Neural progenitor cell (in vitro differentiated cells): ENCODE measurements around the gene NDUFAF7. TPM values are rescaled to one million over a fixed set of nuclear protein-coding genes. Genes with fewer than 3 reads are reported as not detected.
"Not testable (repeated sequence)": the region's sequence is repeated elsewhere in the genome, so short reads cannot be mapped to it uniquely, and the experiment has no call there.

Experiments used
- DNase-seq: peaks from one replicate; pipeline ENCODE4 v3.0.0-alpha.2; 2016; ENCODE audit warnings: low spot score
- H2AFZ ChIP-seq: fragments of 200-600 bp; sonication (generic); replicated peaks from 2 replicates; pipeline ENCODE4 v1.6.1; 2016; ENCODE audit warnings: antibody characterized with exemption
- H3F3A ChIP-seq: fragments of 200-600 bp; sonication (generic); 2 replicates; pipeline ENCODE4 v1.6.1; 2016; ENCODE audit warnings: antibody characterized with exemption, low read depth
- H3K27ac ChIP-seq: fragments of 200-600 bp; sonication (generic); 2 replicates; pipeline ENCODE4 v1.5.1; 2016; ENCODE audit warnings: mild to moderate bottlenecking
- H3K27me3 ChIP-seq: fragments of 200-600 bp; sonication (generic); 2 replicates; pipeline ENCODE4 v1.6.1; 2016; ENCODE audit warnings: mild to moderate bottlenecking, moderate library complexity
- H3K36me3 ChIP-seq: fragments of 200-600 bp; sonication (generic); 2 replicates; pipeline ENCODE4 v1.5.1; 2016
- H3K4me1 ChIP-seq: fragments of 200-600 bp; sonication (generic); 2 replicates; pipeline ENCODE4 v1.6.1; 2016; ENCODE audit warnings: mixed run types
- H3K4me2 ChIP-seq: fragments of 200-600 bp; sonication (generic); 2 replicates; pipeline ENCODE4 v1.6.1; 2016
- H3K4me3 ChIP-seq: fragments of 200-600 bp; sonication (generic); 2 replicates; pipeline ENCODE4 v1.5.1; 2016
- H3K79me2 ChIP-seq: fragments of 200-600 bp; sonication (generic); 2 replicates; pipeline ENCODE4 v1.6.1; 2016; ENCODE audit warnings: low read depth
- H3K9ac ChIP-seq: fragments of 200-600 bp; sonication (generic); 2 replicates; pipeline ENCODE4 v1.6.1; 2016
- H3K9me3 ChIP-seq: fragments of 200-600 bp; sonication (generic); 2 replicates; pipeline ENCODE4 v1.5.1; 2016; ENCODE audit warnings: low read depth
- H4K20me1 ChIP-seq: fragments of 200-600 bp; sonication (generic); 2 replicates; pipeline ENCODE4 v1.6.1; 2016; ENCODE audit warnings: low read depth
- H3K27ac Mint-ChIP-seq: 3 replicates; pipeline ENCODE4 v1.8.0; 2021; ENCODE audit warnings: mixed read lengths
- H3K27me3 Mint-ChIP-seq: 2 replicates; pipeline ENCODE4 v1.8.0; 2022; ENCODE audit warnings: low read depth, mild to moderate bottlenecking, inconsistent platforms, moderate library complexity, mixed read lengths; ENCODE audit not compliant: insufficient read depth
- H3K36me3 Mint-ChIP-seq: 3 replicates; pipeline ENCODE4 v1.8.0; 2021; ENCODE audit warnings: mixed read lengths
- H3K4me1 Mint-ChIP-seq: 3 replicates; pipeline ENCODE4 v1.8.0; 2021; ENCODE audit warnings: mixed read lengths
- H3K4me3 Mint-ChIP-seq: 3 replicates; pipeline ENCODE4 v1.8.0; 2021; ENCODE audit warnings: mild to moderate bottlenecking, moderate library complexity, mixed read lengths
- H3K9me3 Mint-ChIP-seq: 3 replicates; pipeline ENCODE4 v1.8.0; 2020; ENCODE audit warnings: mixed read lengths
- EZH2 ChIP-seq: fragments of 200-600 bp; sonication (generic); IDR thresholded peaks from 2 replicates; pipeline ENCODE4 v1.6.1; 2017; ENCODE audit warnings: antibody characterized with exemption, mild to moderate bottlenecking, moderate library complexity
- EZH2phosphoT487 ChIP-seq: fragments of 200-600 bp; sonication (generic); IDR thresholded peaks from 2 replicates; pipeline ENCODE4 v1.6.1; 2017; ENCODE audit warnings: antibody characterized with exemption
- total RNA-seq: library from RNA; depleted of rRNA; stranded (reverse); fragments of >200 nt; gene quantifications from 2 replicates; pipeline ENCODE4 v1.2.3, GENCODE V29; 2015; ENCODE audit warnings: low replicate concordance
- TF ChIP-seq, protein P1 (sequence below): fragments of 200-600 bp; sonication (generic); IDR thresholded peaks from 2 replicates; pipeline ENCODE4 v1.5.1; 2017; ENCODE audit warnings: antibody characterized with exemption, mild to moderate bottlenecking

NDUFAF7 gene
- total RNA-seq, 1 donor from 2014 or later, result 47.4 TPM

DNA sequence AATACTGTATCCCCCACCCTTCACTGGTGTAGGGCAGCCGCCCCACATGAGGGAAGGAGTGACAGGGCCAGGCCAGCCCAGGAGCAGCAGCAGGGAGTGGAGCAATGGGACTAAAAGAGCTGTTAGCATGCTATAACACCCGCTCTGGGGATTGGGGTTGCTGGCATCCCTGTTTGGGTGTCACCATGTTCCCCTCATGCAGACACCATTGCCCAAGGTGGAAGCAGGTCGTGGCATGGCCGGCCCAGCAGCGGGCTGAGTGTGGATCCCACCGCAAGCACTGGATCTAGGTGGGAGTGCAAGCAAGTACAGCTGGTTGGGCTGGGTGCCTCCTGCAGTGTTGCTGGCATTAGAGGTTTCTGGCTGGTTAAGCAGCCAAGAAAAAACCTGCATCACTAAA lies 39.7 kb upstream of the NDUFAF7 start:
- Histone ChIP-seq H3K27ac (no peak overlapping the region), H4K20me1 (no peaks in the 10 kb centered on the region), H3K36me3 (no peaks in the 10 kb centered on the region), H3K9me3 (no peaks in the 10 kb centered on the region), H3K4me1 (peaks cover 21% of the 10 kb centered on the region), H3K27me3 (no peaks in the 10 kb centered on the region), H3K79me2 (no peaks in the 10 kb centered on the region), H3K4me2 (peak overlapping the region; percentile 22), H2AFZ (peak overlapping the region; percentile 61), H3K9ac (no peak overlapping the region), H3K4me3 (no peak overlapping the region), H3F3A (peaks cover 31% of the 10 kb centered on the region)
- Mint-ChIP-seq H3K27ac (no peak overlapping the region), H3K4me3 (no peak overlapping the region), H3K27me3 (no peaks in the 10 kb centered on the region), H3K36me3 (no peaks in the 10 kb centered on the region), H3K9me3 (peaks cover 3% of the 10 kb centered on the region), H3K4me1 (peaks cover 9% of the 10 kb centered on the region)
- DNase-seq, result peak; percentile 23
- TF ChIP-seq EZH2 (no peak), EZH2phosphoT487 (no peak)
- TF ChIP-seq, protein P1, sequence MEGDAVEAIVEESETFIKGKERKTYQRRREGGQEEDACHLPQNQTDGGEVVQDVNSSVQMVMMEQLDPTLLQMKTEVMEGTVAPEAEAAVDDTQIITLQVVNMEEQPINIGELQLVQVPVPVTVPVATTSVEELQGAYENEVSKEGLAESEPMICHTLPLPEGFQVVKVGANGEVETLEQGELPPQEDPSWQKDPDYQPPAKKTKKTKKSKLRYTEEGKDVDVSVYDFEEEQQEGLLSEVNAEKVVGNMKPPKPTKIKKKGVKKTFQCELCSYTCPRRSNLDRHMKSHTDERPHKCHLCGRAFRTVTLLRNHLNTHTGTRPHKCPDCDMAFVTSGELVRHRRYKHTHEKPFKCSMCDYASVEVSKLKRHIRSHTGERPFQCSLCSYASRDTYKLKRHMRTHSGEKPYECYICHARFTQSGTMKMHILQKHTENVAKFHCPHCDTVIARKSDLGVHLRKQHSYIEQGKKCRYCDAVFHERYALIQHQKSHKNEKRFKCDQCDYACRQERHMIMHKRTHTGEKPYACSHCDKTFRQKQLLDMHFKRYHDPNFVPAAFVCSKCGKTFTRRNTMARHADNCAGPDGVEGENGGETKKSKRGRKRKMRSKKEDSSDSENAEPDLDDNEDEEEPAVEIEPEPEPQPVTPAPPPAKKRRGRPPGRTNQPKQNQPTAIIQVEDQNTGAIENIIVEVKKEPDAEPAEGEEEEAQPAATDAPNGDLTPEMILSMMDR, result no peak

DNA sequence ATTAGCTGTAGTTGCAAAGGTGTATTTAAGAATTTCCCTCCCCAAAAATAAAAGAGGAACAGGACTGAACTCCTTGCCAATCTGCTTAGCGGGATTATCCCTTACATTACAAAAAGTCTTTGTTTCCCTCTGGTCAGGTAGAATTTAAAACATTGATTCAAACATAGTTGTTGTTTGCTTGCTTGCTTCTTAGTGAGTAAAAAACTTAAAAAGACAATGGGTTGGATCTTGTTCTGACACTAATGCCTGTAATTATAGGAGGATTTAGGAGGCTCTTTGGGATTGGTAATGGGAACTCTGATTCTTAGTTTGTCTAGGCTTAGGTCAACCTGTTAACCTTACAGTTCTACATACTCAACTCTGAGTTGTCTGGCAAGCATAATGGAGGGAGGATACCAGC lies 38.9 kb upstream of the NDUFAF7 start:
- TF ChIP-seq EZH2, result no peak
- TF ChIP-seq EZH2phosphoT487, result peak; percentile 87
- TF ChIP-seq, protein P1, result no peak
- peaks cover 4% of the 10 kb centered on the region for H3K79me2 ChIP-seq
- H4K20me1 ChIP-seq, result no peaks in the 10 kb centered on the region
- H3K27ac ChIP-seq, result no peak overlapping the region
- no peaks in the 10 kb centered on the region for H3K9me3 ChIP-seq
- H3K27ac Mint-ChIP-seq, result no peak overlapping the region
- H3K4me2 ChIP-seq, result peak overlapping the region; percentile 22
- H2AFZ ChIP-seq, result no peak overlapping the region
- no peak overlapping the region for H3K4me3 Mint-ChIP-seq
- no peaks in the 10 kb centered on the region for H3K36me3 ChIP-seq
- no peaks in the 10 kb centered on the region for H3K36me3 Mint-ChIP-seq
- peaks cover 31% of the 10 kb centered on the region for H3F3A ChIP-seq
- H3K4me1 ChIP-seq, result peaks cover 21% of the 10 kb centered on the region
- no peak overlapping the region for H3K4me3 ChIP-seq
- H3K9me3 Mint-ChIP-seq, result peaks cover 3% of the 10 kb centered on the region
- no peaks in the 10 kb centered on the region for H3K27me3 Mint-ChIP-seq
- DNase-seq, result peak; percentile 5
- no peak overlapping the region for H3K9ac ChIP-seq
- peaks cover 9% of the 10 kb centered on the region for H3K4me1 Mint-ChIP-seq
- no peaks in the 10 kb centered on the region for H3K27me3 ChIP-seq

DNA sequence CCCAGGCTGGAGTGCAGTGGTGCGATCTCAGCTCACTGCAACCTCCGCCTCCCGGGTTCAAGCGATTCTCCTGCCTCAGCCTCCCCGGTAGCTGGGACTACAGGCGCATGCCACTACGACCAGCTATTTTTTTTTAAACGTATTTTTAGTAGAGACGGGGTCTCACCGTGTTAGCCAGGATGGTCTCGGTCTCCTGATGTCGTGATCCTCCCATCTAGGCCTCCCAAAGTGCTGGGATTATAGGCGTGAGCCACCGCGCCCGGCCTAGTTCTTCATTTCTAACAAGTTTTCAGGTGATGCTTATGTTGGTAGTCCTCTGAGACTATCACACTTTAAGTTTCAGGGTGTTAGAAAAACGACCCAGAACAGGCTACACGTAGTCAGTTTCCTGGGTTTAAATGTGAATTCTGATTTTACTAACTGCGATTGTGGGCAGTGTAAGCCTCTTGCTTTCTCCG lies 35.6 kb upstream of the NDUFAF7 start:
- peak overlapping the region; percentile 91 for H3K4me3 Mint-ChIP-seq
- not testable (repeated sequence) for H3K27ac Mint-ChIP-seq, H3K79me2 ChIP-seq, H3K36me3 ChIP-seq, H3K27me3 ChIP-seq, H3K9me3 ChIP-seq, H3K27me3 Mint-ChIP-seq, H3K36me3 Mint-ChIP-seq, H3K27ac ChIP-seq, H4K20me1 ChIP-seq, H2AFZ ChIP-seq, H3K4me2 ChIP-seq, H3K9me3 Mint-ChIP-seq, DNase-seq, H3K4me1 Mint-ChIP-seq, H3K9ac ChIP-seq
- Histone ChIP-seq H3F3A (peaks cover 31% of the 10 kb centered on the region), H3K4me1 (peaks cover 31% of the 10 kb centered on the region), H3K4me3 (peak overlapping the region; percentile 47)

DNA sequence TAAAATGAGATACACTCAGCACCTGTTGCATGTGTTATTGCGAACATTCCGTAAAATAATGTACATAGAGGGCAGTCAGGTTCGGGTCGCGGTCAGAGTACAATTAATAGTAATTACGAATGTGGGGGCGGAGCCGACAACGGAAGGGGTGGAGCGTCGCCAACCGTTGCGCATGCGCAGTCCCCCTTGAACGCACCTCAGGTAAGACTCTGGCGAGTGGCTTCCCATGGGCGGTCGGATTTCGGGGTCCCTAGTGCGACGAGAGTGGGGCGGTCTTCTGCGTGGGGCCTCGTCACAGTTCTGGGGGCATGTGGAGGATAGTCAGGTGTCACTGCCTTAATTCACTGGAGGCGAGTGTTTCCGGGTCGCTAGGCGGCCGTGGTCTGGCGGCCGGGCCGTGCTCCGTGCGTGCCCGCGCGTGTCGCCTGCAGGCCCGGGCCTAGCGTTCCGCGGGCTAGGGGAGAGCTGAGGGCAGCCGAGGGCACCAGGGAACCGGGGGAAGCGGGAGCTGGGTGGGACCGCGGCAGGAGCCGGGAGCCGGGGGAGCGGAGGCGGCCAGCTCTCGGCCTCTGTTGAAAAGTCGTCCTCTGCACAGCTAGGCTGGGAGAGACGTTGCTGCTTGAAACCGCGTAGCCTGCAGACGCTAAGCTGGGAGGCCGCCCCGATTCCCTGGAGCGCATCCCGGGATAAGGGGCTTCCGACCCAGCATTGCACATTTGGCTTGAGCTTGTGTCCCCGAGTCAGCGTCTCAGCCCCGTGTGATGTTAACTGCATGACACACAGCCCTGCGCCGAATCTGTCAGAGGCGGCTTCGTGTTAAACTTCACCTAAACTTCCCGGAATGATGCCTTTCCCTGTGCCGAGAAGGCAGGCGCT lies 34.9 kb upstream of the NDUFAF7 start, which contains the start of gene CEBPZOS:
Gene CEBPZOS (plus strand): TSS at position 177 of the 876 bp plus-strand sequence. CDS start 3,209 bp downstream, outside the sequence.
- Histone ChIP-seq H3K4me3 (peak within 1 kb of the TSS; percentile 47), H3K9me3 (no peaks in the 10 kb centered on the region), H3K4me1 (peaks cover 25% of the 10 kb centered on the region), H3K4me2 (peak within 1 kb of the TSS; percentile 51), H3K79me2 (peaks cover 7% of the 10 kb centered on the region), H3F3A (peaks cover 29% of the 10 kb centered on the region), H2AFZ (no peak within 1 kb of the TSS), H3K27me3 (no peaks in the 10 kb centered on the region), H3K36me3 (peaks cover 3% of the 10 kb centered on the region), H4K20me1 (no peaks in the 10 kb centered on the region), H3K27ac (no peak within 1 kb of the TSS), H3K9ac (no peak within 1 kb of the TSS)
- TF ChIP-seq, protein P1, result no peak
- TF ChIP-seq EZH2 (no peak), EZH2phosphoT487 (no peak)
- H3K4me1 Mint-ChIP-seq, result peaks cover 3% of the 10 kb centered on the region
- peak; percentile 46 for DNase-seq
- H3K36me3 Mint-ChIP-seq, result peaks cover 7% of the 10 kb centered on the region
- H3K9me3 Mint-ChIP-seq, result peaks cover 3% of the 10 kb centered on the region
- H3K27me3 Mint-ChIP-seq, result no peaks in the 10 kb centered on the region
- H3K27ac Mint-ChIP-seq, result no peak within 1 kb of the TSS
- peak within 1 kb of the TSS; percentile 91 for H3K4me3 Mint-ChIP-seq
